SK-N-SH (cell line): Measurements from ENCODE around the gene CTBP1.

ENCODE experiments used
- CTCF ChIP-seq: fragments of 200-600 bp; sonication (generic); IDR thresholded peaks from 2 replicates; pipeline ENCODE4 v1.6.1; 2017; ENCODE audit warnings: antibody characterized with exemption, mild to moderate bottlenecking, moderate library complexity
- GABPA ChIP-seq: IDR thresholded peaks from 2 replicates; pipeline ENCODE4 v1.4.0; 2012; ENCODE audit warnings: low read depth, mild to moderate bottlenecking
- REST ChIP-seq: IDR thresholded peaks from 2 replicates; pipeline ENCODE4 v1.6.1; 2012; ENCODE audit warnings: mild to moderate bottlenecking, low read depth, low read length, moderate library complexity

- TF ChIP-seq GABPA (no peak), CTCF (no peak), REST (no peak)
Measured at GRCh38 chr4:1211891-1212545, 36.9 kb downstream of the CTBP1 start.
